Femur (tissue), 1 donor: ENCODE results near the gene DLGAP3.

Source experiments
- DNase-seq: peaks from one replicate; pipeline ENCODE4 v3.0.0-alpha.2; 2017

DLGAP3 gene

GRCh38 chr1:34928699-34929496 is 552 bp downstream of the DLGAP3 start:
- DNase-seq: no peak

- no peak for DNase-seq
Measured at GRCh38 chr1:34928066-34928696, 1.3 kb downstream of the DLGAP3 start.

- DNase-seq: no peak
Measured at GRCh38 chr1:34927316-34927715, 2.1 kb downstream of the DLGAP3 start.

DNA sequence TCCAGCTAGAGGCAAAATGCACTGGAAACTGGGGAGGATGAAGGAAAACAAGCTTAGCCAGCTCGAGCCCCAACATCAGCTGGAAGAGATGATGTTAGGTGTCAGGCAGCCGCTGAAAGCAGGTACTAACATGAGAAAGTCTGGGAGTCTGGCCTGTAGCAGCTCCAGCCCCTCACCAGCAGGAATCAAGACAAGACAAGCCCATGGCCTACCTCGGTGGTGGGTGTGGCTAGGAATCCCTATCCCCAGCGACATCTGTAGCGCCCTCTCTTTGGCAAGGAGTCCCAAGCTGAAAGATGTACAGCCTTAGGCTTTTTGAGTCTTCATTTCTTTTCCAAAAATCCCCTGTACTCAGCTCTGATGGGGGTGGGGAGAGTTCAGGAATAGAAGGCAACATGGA is 2.6 kb downstream of the DLGAP3 start:
- no peak for DNase-seq

- no peak for DNase-seq
Measured at GRCh38 chr1:34926156-34926555, 3.3 kb downstream of the DLGAP3 start.

DNA sequence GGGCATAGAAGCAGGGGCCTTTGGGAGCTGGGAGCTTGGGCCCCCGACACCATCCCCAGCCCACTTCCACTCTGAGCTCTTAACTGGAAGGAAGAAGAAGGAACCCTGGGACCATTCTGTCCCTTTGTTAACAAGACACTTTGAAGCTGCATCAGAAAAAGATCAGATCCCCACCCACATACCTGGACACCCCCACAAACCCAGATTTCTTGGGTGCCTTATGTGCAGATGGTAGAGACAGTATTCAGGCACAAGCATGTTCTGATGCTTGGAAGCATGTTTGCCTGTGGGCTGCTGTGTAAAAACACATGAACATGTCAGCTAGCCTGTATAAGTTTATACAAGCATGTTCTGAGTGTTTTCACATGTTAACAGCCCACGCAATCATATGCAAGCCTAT is 3.7 kb downstream of the DLGAP3 start:
- DNase-seq: no peak

DNA sequence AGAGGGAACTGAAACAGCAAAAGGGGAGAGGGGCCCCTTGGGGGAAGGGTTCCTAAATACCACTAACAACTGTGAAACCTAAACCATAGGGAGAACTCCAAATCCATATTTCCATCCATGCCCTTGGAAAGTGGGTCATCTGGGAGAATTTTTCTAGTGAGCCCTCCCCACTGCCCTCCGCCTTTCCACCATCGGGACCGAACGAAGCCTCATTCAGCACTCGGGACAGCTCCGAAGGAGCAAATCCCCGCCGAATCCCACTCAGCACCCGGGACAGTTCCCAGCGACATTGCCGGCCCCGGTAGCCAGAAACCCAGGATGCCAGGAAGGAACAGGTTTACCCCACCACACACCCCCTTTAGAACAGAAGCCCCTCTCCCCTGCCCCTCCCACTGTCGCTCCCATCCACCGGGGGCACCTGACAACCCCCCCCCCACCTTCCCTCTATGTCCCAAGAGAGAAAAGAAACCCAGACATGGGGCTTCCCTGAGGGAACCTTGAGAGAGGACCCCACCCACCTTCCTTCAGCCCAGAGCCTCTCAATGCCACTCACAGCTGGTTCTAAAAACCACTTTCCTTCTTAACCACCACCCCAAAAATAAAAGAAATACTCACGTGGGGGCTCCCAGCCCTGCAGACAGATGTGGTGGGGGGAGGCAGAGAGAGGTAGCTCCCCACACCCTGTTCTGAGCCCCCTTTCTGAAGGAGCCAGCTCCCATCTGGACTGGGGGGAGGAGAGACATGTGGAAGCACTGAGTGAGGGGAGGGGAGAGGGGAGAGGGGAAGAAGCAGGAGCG is 4.5 kb downstream of the DLGAP3 start:
- peak; percentile 86 for DNase-seq

DNA sequence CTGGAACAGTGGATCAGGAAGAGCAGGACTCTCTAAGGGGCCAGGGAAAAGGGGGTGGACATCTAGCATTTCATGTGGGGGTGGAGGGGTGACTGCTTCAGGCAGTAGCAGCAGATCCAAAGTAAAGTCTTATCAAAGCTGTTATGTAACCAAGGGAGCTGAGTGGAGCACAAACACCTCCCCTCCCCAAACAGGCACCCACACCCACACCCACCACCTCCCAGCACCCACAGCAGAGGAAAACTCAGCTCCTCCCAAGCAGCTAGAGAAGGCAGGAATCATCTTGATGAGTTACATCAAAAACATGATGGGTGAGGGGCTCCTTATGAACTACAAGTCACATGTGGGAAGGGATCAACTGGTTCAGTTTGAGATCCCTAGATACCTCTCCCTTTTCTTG is 6.0 kb downstream of the DLGAP3 start:
- no peak for DNase-seq

DNA sequence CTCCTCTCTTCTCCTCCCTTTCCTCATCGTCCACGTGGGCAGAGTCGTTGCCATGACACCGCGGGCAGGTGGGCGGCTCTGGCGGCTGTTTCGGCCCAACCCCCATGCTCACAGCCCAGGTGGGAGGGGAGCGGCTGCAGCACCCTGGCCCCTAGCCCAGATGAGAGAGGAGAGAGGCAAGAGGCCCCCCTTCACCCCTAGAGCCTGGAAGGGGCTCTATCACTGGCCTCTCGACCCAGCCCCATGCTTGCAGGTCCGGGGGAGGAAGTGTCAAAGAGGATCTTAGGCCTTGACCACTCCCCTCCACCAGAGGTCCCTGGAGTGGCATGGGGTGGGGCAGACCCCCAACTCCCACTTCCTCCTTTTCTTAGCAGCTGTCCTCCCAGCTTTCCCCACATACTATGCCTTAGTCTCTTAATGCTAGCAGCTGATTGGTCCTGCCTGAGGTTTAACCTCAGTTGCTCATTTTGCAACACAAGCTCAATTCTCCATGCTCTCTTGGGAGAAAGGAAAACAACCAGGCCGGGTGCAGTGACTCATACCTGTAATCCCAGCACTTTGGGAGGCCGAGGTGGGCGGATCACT is 10.4 kb downstream of the DLGAP3 start:
- no peak for DNase-seq

GRCh38 chr1:34918386-34918976 is 11.0 kb downstream of the DLGAP3 start:
- DNase-seq: no peak

- no peak for DNase-seq
Measured at GRCh38 chr1:34917017-34917416, 12.4 kb downstream of the DLGAP3 start.

DNA sequence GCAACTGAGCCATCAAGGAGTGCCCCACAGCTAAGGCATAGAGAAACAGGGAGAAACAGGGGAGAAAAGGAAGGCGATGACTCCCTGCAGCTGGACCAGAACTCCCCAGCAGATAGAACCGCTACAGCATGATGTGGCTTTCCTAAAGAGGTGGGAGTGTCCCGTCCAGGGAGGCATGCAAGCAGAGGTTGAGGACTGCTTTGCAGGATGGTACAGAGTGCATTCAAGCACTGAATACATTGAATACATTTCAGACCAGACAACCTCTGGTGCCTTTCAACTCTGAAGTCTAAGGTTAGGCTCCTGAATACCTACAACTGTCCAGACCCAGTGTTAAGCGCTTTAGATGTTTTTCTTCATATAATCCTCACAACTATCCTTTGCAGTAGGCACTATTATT is 13.3 kb downstream of the DLGAP3 start:
- no peak for DNase-seq

GRCh38 chr1:34915521-34915920 is 13.9 kb downstream of the DLGAP3 start:
- no peak for DNase-seq

DNA sequence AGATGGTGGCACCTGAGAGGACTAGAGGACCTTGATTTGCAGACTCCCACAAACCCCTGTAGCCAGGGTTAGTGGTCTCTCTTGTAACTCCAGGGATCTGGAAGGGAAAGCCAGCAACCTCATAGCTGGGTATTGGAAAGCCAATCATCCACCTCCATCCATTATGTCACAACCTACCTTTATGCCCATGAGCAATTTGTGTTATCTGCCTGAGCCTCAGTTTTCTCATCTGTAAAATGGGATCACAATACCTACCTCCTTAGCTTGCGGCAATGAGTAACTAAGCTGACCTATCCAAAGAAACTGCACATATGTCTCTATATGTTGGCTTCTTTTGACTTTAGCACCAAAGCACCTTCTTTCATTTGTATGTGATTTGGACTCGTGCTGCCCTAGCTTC is 14.5 kb downstream of the DLGAP3 start:
- no peak for DNase-seq

- no peak for DNase-seq
Measured at GRCh38 chr1:34911465-34911864, 18.0 kb downstream of the DLGAP3 start.

- no peak for DNase-seq
Measured at GRCh38 chr1:34910425-34910824, 19.0 kb downstream of the DLGAP3 start.

DNA sequence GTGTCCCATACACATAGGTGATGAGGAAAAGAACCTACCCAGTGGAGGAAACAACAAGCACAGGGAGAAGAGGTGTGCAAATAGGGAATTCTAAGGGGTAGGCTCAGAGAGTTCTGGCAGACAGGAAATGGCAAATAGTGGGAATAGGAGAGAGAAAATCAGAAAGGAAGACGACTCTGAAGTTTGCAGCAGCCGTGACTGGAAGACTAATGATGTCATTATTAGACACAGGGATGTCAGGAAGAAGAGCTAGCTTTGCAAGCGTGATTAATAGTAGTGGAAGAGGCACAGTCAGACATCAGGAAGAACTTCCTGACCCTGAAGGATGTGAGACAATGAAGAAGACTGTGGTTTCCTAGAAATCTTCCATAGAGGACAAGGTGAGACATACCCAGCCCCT is 21.1 kb downstream of the DLGAP3 start:
- no peak for DNase-seq

- DNase-seq: no peak
Measured at GRCh38 chr1:34907487-34908090, 21.9 kb downstream of the DLGAP3 start.

GRCh38 chr1:34906756-34907155 is 22.7 kb downstream of the DLGAP3 start:
- no peak for DNase-seq

DNA sequence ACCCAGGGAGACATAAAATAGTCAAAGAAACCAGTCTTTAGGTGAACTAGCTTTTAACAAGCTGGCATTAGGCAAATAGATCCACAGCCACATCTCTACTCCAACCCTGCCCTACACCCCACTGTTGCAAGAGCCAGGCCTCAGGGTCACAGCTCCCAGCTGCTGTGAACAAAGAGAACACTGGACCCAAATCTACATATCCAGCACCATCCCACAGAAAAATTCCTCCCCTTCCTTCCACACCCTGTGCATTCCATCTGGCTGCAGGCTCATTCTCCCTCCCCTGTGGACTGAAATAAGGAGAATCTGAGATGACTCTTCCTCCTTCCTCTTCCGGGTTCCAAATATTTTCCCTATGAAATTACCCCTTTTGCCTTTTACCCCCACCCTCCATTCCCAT is 23.2 kb downstream of the DLGAP3 start:
- no peak for DNase-seq

- DNase-seq: no peak
Measured at GRCh38 chr1:34905098-34905459, 24.4 kb downstream of the DLGAP3 start.

DNA sequence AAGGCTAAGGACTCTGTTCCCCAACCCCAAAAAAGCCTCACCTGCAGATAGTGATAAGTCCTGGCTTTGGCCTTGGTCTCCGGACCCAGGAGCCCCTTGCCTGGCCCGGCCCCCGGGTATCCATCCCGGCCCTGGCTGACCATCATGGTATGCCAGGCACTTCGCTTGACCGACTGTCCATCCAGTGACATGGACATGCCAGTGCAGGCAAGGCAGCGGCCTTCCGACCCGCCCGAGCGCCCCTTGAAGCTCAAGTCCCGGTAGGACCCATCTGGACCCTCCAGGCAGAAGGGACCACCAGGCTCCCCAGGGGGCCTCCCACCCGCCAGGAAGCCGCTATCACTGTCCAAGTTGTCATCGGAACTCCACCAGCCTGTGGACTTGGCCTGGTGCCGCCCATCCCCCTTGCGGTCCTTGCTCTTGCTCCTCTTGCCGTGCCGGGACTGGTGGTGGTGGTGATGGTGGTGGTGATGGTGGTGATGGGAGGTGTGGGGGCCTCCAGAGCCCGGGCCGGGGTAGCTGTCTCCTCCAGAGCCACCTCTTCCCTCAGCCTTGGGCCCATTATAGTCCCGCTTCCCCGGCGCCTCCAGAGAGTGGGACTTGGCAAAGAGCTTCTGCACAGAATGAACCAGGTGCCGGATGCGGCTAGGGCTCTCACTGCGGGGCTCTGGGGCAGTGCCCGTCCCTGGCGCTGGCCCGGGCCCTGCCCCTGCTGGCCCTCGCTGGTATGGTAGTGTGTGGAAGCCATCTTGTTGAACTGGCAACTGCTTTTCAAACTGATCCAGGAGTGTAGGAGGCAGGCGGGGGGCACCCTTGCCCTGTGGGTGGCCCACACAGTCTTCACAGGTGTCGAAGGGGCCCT is 25.0 kb downstream of the DLGAP3 start:
- DNase-seq: no peak
